Smooth muscle cell (in vitro differentiated cells): ENCODE measurements around the gene RRAS. TPM values are rescaled to one million over a fixed set of nuclear protein-coding genes. Genes with fewer than 3 reads are reported as not detected.

ENCODE experiments used
- DNase-seq: peaks from one replicate; lab custom pipeline; 2025; ENCODE audit not compliant: unreplicated experiment; lab: John Stamatoyannopoulos, UW
- H2AFZ ChIP-seq: fragments of 200-600 bp; sonication (generic); 2 replicates; pipeline ENCODE4 v1.6.0; 2016; ENCODE audit warnings: antibody characterized with exemption, low read depth, mild to moderate bottlenecking
- H3F3A ChIP-seq: fragments of 200-600 bp; sonication (generic); 2 replicates; pipeline ENCODE4 v1.6.0; 2017; ENCODE audit warnings: antibody characterized with exemption, low read depth
- H3K27ac ChIP-seq: fragments of 200-600 bp; sonication (generic); 2 replicates; pipeline ENCODE4 v1.5.1; 2016; ENCODE audit warnings: low read depth, mild to moderate bottlenecking
- H3K27me3 ChIP-seq: fragments of 200-600 bp; sonication (generic); 2 replicates; pipeline ENCODE4 v1.6.1; 2016; ENCODE audit warnings: low read depth, mild to moderate bottlenecking
- H3K36me3 ChIP-seq: fragments of 200-600 bp; sonication (generic); 2 replicates; pipeline ENCODE4 v1.5.1; 2016; ENCODE audit warnings: low read depth
- H3K4me1 ChIP-seq: fragments of 200-600 bp; sonication (generic); 2 replicates; pipeline ENCODE4 v1.5.1; 2016; ENCODE audit warnings: low read depth
- H3K4me2 ChIP-seq: fragments of 200-600 bp; sonication (generic); 2 replicates; pipeline ENCODE4 v1.6.0; 2016; ENCODE audit warnings: mild to moderate bottlenecking
- H3K4me3 ChIP-seq: fragments of 200-600 bp; sonication (generic); 2 replicates; pipeline ENCODE4 v1.5.1; 2016; ENCODE audit warnings: mild to moderate bottlenecking
- H3K79me2 ChIP-seq: fragments of 200-600 bp; sonication (generic); 2 replicates; pipeline ENCODE4 v1.6.0; 2016; ENCODE audit warnings: low read depth, mild to moderate bottlenecking
- H3K9ac ChIP-seq: fragments of 200-600 bp; sonication (generic); 2 replicates; pipeline ENCODE4 v1.6.0; 2016; ENCODE audit warnings: low read depth
- H3K9me3 ChIP-seq: fragments of 200-600 bp; sonication (generic); replicated peaks from 2 replicates; pipeline ENCODE4 v1.5.1; 2016; ENCODE audit warnings: low read depth
- H4K20me1 ChIP-seq: fragments of 200-600 bp; sonication (generic); 2 replicates; pipeline ENCODE4 v1.6.0; 2016; ENCODE audit warnings: low read depth
- CTCF ChIP-seq: fragments of 200-600 bp; sonication (generic); IDR thresholded peaks from 2 replicates; pipeline ENCODE4 v1.5.1; 2017; ENCODE audit warnings: borderline replicate concordance, mild to moderate bottlenecking, antibody characterized with exemption; ENCODE audit not compliant: insufficient read depth, poor library complexity, severe bottlenecking
- WGBS: methylation state at CpG from one replicate; pipeline ENCODE4 v1.1.7; 2016; ENCODE audit warnings: low lambda C conversion rate; 5-methylcytosine and 5-hydroxymethylcytosine counted together
- polyA plus RNA-seq: library from polyadenylated mRNA; unstranded; fragments of >200 nt; fragmentation: Nextera tagmentation; extraction: Ambion mirVana; gene quantifications from 2 replicates; pipeline ENCODE4 v1.2.1, GENCODE V29; 2016
- total RNA-seq: library from RNA; depleted of rRNA; stranded (reverse); fragments of >200 nt; gene quantifications from 2 replicates; pipeline ENCODE4 v1.2.3, GENCODE V29; 2014

RRAS gene
- total and polyA plus RNA-seq, 2 experiments from 2014 or later = 86.5 to 224 TPM

- peaks cover 13% of the 10 kb centered on the region for H3F3A ChIP-seq
- no peaks in the 10 kb centered on the region for H3K27me3 ChIP-seq
- no peak overlapping the region for H3K9ac ChIP-seq
- no peaks in the 10 kb centered on the region for H3K9me3 ChIP-seq
- 98% methylated on average over 8 of the region's 8 CpGs for WGBS
- no peak overlapping the region for H3K27ac ChIP-seq
- no peaks in the 10 kb centered on the region for H3K36me3 ChIP-seq
- no peak for DNase-seq
- H3K4me3 ChIP-seq = no peak overlapping the region
- H2AFZ ChIP-seq = no peak overlapping the region
- peaks cover 53% of the 10 kb centered on the region for H3K79me2 ChIP-seq
- no peak overlapping the region for H3K4me2 ChIP-seq
- H3K4me1 ChIP-seq = peaks cover 16% of the 10 kb centered on the region
- H4K20me1 ChIP-seq = peaks cover 74% of the 10 kb centered on the region
- no peak for TF ChIP-seq CTCF
These were observed 42.3 kb upstream of the RRAS start for GRCh38 chr19:49682274-49682673.

GRCh38 chr19:49681830-49682229, 41.9 kb upstream of the RRAS start:
- Histone ChIP-seq H3K27ac (no peak overlapping the region), H3K4me3 (no peak overlapping the region), H3K4me2 (no peak overlapping the region), H3K27me3 (no peaks in the 10 kb centered on the region), H3F3A (peaks cover 13% of the 10 kb centered on the region), H3K9me3 (no peaks in the 10 kb centered on the region), H3K4me1 (peaks cover 16% of the 10 kb centered on the region), H3K79me2 (peaks cover 55% of the 10 kb centered on the region), H3K36me3 (no peaks in the 10 kb centered on the region), H3K9ac (no peak overlapping the region), H4K20me1 (peaks cover 70% of the 10 kb centered on the region), H2AFZ (no peak overlapping the region)
- no peak for DNase-seq
- no peak for TF ChIP-seq CTCF
- WGBS = 97% methylated on average over 19 of the region's 19 CpGs

GRCh38 chr19:49680421-49681351, 40.7 kb upstream of the RRAS start:
- peak; percentile 90 for DNase-seq
- Histone ChIP-seq H3K79me2 (peaks cover 55% of the 10 kb centered on the region), H3K27me3 (no peaks in the 10 kb centered on the region), H2AFZ (no peak overlapping the region), H3F3A (peaks cover 17% of the 10 kb centered on the region), H3K9ac (peak overlapping the region; percentile 8), H3K36me3 (no peaks in the 10 kb centered on the region), H3K9me3 (no peaks in the 10 kb centered on the region), H3K4me1 (peaks cover 16% of the 10 kb centered on the region), H3K27ac (peak overlapping the region; percentile 64), H3K4me2 (peak overlapping the region; percentile 85), H3K4me3 (peak overlapping the region; percentile 37), H4K20me1 (peaks cover 68% of the 10 kb centered on the region)
- WGBS = 39% methylated on average over 38 of the region's 40 CpGs
- peak; percentile 99 for TF ChIP-seq CTCF
